ENCODE measurements around the gene THBD.

THBD gene

GRCh38 chr20:23078351-23079015, 29.0 kb upstream of the THBD start:
- no peak for TF ChIP-seq GATA1 (IDR thresholded peaks at IDR 0.05; ENCODE audit: low read depth, low read length)
- TF ChIP-seq POLR2A (IDR thresholded peaks at IDR 0.05; ENCODE audit: low read length): no peak
- DNase-seq: no peak

- no peak for TF ChIP-seq GATA1 (IDR thresholded peaks at IDR 0.05; ENCODE audit: low read depth, low read length)
- no peak for DNase-seq
These were observed 27.8 kb upstream of the THBD start for GRCh38 chr20:23077277-23077676.

DNA sequence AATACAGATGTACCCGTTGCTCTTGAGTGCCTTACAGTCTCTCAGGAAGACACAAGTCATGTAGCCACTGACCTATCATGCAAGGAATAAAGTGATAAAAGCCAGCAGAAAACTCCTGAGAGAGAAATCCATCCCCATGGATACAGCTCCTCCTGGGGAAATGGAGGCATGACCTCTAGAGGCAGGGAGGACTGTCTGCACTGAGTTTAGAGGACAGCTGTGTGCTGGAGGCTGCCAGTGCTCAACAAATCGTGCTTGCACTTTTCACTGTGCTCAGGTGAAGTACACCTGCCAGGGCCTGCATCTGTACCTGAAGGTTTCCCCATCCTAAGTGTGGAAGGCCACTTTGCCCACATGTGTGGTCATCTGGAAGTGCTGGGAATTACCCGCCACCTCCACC, 24.6 kb upstream of the THBD start:
- TF ChIP-seq GATA1 (IDR thresholded peaks at IDR 0.05; ENCODE audit: low read depth, low read length) (no peak), POLR2A (IDR thresholded peaks at IDR 0.05; ENCODE audit: low read length) (no peak)
- DNase-seq: no peak

- TF ChIP-seq POLR2A (IDR thresholded peaks at IDR 0.05; ENCODE audit: low read length) (no peak), GATA1 (IDR thresholded peaks at IDR 0.05; ENCODE audit: low read depth, low read length) (no peak)
- no peak for DNase-seq
These were observed 23.6 kb upstream of the THBD start for GRCh38 chr20:23072892-23073586.

- DNase-seq: no peak
- TF ChIP-seq GATA1 (IDR thresholded peaks at IDR 0.05; ENCODE audit: low read depth, low read length) (no peak), POLR2A (IDR thresholded peaks at IDR 0.05; ENCODE audit: low read length) (no peak)
These were observed 22.5 kb upstream of the THBD start for GRCh38 chr20:23071996-23072395.

- DNase-seq: no peak
- TF ChIP-seq POLR2A (IDR thresholded peaks at IDR 0.05; ENCODE audit: low read length): no peak
- no peak for TF ChIP-seq GATA1 (IDR thresholded peaks at IDR 0.05; ENCODE audit: low read depth, low read length)
These were observed 21.9 kb upstream of the THBD start for GRCh38 chr20:23071398-23071797.

DNA sequence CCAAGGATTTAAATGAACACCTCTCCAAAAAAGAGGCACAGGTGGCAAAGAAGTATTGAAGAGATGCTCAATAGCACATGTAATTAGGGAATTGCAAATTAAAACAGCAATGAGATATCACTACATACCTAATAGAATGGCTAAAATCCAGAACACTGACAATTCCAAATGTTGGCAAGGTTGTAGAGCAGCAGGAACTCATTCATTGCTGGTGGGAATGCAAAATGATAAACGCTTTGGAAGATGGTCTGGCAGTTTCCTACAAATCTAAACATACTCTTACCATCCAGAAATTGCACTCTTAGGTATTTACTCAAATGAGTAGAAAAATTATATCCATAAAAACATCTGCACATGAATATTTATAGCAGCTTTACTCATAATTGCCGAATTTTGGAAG, 19.6 kb upstream of the THBD start:
- no peak for DNase-seq
- TF ChIP-seq POLR2A (IDR thresholded peaks at IDR 0.05; ENCODE audit: low read length) (no peak), GATA1 (IDR thresholded peaks at IDR 0.05; ENCODE audit: low read depth, low read length) (no peak)

DNA sequence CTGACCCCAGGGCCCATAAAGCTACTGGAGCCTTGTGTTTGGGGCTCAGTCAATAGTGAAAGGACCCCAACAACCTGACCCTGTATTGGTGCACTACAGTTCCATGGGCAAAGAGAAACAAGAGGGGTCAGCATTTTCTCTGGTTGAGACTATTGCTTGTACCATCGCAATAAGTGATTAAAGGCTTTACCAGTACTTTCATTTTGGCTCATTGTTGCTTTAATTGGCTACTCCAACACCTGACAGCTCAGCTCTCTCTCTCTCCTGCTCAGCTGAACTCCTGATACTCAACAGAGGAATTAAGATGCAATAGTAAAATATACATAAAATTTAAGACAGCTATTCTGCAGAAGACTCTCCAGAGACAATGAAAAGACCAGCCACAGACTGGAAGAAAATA, 18.8 kb upstream of the THBD start:
- no peak for TF ChIP-seq GATA1 (IDR thresholded peaks at IDR 0.05; ENCODE audit: low read depth, low read length)
- no peak for TF ChIP-seq POLR2A (IDR thresholded peaks at IDR 0.05; ENCODE audit: low read length)
- DNase-seq: no peak

DNA sequence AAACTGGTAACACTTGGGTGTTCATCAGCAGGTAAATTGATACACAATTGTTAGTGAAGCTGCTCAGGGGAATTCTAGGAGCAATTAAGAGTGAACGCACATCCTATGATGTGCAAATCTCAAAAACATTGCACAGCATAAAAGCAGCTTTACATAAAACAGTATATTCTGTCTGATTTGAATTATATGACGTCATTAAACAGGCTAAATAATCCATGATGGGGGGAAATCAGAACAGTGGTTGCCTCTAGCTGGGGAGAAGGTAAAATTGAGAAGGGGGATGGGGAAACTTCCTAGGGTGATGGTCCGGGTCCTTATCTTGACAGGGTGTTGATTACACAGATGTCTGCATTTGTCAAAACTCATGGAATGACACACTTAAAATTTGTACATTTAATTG, 17.3 kb upstream of the THBD start:
- DNase-seq: no peak

DNA sequence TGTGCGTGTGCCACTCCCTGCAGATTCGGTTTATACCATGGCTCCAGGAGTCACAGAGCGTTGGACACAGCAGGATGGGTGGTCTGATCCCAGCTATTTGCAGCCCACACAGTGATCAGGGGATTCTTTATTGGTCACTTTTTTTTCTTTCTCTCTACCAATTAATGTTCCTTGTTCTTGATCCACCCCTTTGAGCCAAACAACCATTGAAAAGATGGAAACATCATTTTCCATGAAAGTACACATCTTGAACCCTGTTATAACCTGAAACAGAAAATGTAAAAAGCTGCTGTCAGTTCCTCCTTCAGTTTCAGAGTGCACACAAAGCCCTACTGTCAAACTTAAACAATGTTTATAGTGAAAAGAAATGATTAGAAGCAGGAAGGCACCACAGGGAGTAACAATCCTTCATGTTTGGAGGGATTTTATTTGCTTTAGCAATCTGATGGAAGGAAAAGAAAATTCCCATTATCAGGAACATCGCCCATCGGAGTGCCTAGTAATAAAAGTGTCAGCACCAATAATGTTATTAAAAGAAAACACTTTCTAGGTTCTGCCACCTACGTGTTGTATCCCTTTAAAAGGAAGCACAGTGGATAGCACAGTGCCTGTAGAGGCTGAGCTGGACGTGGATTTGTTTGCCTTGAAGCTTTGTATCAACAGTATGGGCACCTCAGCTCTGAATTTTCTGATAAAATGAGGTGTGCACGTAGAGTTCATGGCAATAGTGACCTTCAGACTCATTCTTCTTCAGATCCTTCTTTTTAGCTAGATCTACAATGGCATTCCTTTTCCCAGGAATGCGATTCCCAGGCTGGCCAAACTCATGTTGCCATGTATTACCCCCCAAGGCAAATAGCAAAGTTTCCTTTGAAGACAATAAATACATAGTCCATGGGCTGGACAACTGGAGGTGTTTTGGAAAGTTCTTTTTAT, 16.1 kb upstream of the THBD start:
- DNase-seq: no peak
- TF ChIP-seq GATA1 (IDR thresholded peaks at IDR 0.05; ENCODE audit: low read depth, low read length): no peak
- TF ChIP-seq POLR2A (IDR thresholded peaks at IDR 0.05; ENCODE audit: low read length): no peak

More for the DNA sequence above, 17.3 kb upstream of the THBD start:
- TF ChIP-seq GATA1 (IDR thresholded peaks at IDR 0.05; ENCODE audit: low read depth, low read length) (no peak), POLR2A (IDR thresholded peaks at IDR 0.05; ENCODE audit: low read length) (no peak)

DNA sequence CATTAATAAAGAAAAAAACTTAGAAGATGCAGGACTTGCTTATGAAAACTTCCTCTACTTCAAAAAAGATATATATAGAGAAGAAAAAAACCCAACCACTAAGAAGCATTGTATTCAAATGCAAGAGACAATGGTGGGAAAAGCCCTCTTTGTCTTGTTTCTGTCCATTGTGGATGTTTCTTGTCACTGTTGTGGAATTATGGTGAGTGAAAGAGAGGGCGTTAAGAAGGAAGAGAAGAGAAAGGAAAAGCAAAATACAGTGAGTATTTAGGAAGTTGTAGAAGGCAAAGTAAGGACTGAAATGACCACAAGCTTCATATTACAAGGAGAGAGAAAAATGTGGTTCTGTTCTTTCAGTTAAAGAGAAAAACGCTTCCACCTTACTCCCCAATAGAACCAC, 14.1 kb upstream of the THBD start:
- no peak for TF ChIP-seq POLR2A (IDR thresholded peaks at IDR 0.05; ENCODE audit: low read length)
- TF ChIP-seq GATA1 (IDR thresholded peaks at IDR 0.05; ENCODE audit: low read depth, low read length): no peak
- no peak for DNase-seq

- no peak for TF ChIP-seq GATA1 (IDR thresholded peaks at IDR 0.05; ENCODE audit: low read depth, low read length)
- no peak for TF ChIP-seq POLR2A (IDR thresholded peaks at IDR 0.05; ENCODE audit: low read length)
- DNase-seq: no peak
These were observed 13.7 kb upstream of the THBD start for GRCh38 chr20:23063168-23063567.

DNA sequence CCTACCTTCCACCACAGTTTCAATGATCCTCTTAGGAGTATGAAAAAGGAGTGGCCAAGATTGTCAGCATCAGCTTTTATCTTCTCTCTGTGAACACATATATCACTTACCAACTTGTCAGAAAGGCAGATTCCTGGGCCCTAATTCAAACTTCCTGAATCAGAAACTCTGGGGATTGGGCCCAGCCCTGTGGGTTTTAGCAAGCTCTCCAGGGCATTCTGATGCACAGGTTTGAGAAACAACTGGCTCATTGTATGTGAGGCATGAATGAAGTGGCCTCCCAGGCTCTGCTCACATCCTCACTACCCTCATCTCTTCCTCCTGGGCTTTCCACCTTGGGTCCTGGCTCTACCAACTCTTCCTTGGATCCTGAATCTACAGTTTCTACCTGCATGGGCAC, 13.2 kb upstream of the THBD start:
- TF ChIP-seq POLR2A (IDR thresholded peaks at IDR 0.05; ENCODE audit: low read length): no peak
- DNase-seq: no peak
